Right lobe of liver (tissue), 4 donors: ENCODE data around the gene PIGS.

Source experiments
- POLR2A ChIP-seq: fragments of 450-650 bp; IDR thresholded peaks from one replicate; pipeline ENCODE4 v1.6.1; 2017; ENCODE audit warnings: antibody characterized with exemption, mild to moderate bottlenecking
- TF ChIP-seq, protein P1 (sequence below), 4 donors: fragments of 200-600 bp in 3 of 4; fragments of 450-650 bp in 1 of 4; IDR thresholded peaks; one replicate each; pipeline versions ENCODE4 v1.5.1 to v1.8.0; 2016 to 2022; ENCODE audit warnings: antibody characterized with exemption in 4 of 4, mild to moderate bottlenecking in 2 of 4
- donor health status: DM: no; HTN: no; CAD: no.
- donor health status: DM: no; HTN: no; CAD: no.
- donor health status: DM: no; HTN: yes; CAD: no.

- TF ChIP-seq, protein P1, sequence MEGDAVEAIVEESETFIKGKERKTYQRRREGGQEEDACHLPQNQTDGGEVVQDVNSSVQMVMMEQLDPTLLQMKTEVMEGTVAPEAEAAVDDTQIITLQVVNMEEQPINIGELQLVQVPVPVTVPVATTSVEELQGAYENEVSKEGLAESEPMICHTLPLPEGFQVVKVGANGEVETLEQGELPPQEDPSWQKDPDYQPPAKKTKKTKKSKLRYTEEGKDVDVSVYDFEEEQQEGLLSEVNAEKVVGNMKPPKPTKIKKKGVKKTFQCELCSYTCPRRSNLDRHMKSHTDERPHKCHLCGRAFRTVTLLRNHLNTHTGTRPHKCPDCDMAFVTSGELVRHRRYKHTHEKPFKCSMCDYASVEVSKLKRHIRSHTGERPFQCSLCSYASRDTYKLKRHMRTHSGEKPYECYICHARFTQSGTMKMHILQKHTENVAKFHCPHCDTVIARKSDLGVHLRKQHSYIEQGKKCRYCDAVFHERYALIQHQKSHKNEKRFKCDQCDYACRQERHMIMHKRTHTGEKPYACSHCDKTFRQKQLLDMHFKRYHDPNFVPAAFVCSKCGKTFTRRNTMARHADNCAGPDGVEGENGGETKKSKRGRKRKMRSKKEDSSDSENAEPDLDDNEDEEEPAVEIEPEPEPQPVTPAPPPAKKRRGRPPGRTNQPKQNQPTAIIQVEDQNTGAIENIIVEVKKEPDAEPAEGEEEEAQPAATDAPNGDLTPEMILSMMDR (IDR thresholded peaks at IDR 0.05), result no peak
- no peak for TF ChIP-seq POLR2A
Measured at GRCh38 chr17:28506763-28507487, 64.4 kb downstream of the PIGS start.
